GM23248 (cell line): ENCODE measurements around the gene SPATA2L.

ENCODE experiments used
- EZH2 ChIP-seq: fragments of 200-600 bp; sonication (generic); IDR thresholded peaks from 2 replicates; pipeline ENCODE4 v1.6.1; 2018; ENCODE audit warnings: antibody characterized with exemption, mild to moderate bottlenecking; ENCODE audit not compliant: insufficient read depth, poor library complexity, severe bottlenecking
- EZH2phosphoT487 ChIP-seq: fragments of 200-600 bp; sonication (generic); IDR thresholded peaks from 2 replicates; pipeline ENCODE4 v1.6.1; 2018; ENCODE audit warnings: antibody characterized with exemption, moderate library complexity, mild to moderate bottlenecking, low read depth; ENCODE audit not compliant: insufficient read depth

DNA sequence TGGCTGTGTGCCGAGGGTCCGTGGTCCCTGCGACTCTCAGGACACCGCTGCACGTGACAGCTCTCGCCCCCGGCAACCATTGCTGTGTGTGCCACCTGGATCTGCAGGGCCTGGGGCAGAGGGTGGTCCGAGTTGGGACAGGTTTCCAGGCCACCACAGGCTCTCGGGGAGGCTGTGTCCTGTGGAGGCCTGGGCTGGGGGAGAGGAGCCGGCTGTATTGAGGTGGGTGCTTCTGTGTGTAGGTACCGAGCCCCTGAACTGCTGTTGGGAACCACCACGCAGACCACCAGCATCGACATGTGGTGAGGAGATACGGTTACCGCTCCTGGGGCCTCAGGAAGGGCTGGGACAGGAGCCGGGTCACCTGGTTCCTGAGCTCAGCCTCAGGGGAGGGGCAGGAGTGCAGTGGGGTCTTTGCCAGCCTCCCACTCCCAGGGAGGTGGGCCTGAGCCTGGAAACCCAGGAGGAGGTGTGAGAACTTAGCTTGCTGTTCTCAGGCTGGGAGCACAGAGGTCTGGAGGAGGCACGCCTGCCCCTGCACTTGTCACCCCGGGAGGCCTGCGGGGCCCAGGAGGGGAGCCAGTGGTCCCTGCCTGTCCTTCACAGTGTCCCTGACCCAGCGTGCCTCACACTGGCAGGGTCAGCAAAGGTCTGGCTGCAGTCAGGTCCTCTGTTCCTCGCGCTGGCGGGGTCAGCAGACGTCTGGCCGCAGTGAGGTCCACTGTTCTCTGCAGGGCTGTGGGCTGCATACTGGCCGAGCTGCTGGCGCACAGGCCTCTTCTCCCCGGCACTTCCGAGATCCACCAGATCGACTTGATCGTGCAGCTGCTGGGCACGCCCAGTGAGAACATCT lies 7.3 kb downstream of the SPATA2L start:
- TF ChIP-seq EZH2phosphoT487 = no peak
- no peak for TF ChIP-seq EZH2
